GM21528 (cell line): ENCODE results near the gene SERINC4.
A peak's percentile ranks its signal among the peaks of the same experiment; 100 is the strongest.
"Not testable (repeated sequence)": the region's sequence is repeated elsewhere in the genome, so short reads cannot be mapped to it uniquely, and the experiment has no call there.

Source experiments
- ATAC-seq: cut with Tn5 transposase; IDR thresholded peaks from one replicate; pipeline ENCODE4 v1.9.1; 2021; ENCODE audit warnings: mild to moderate bottlenecking, moderate library complexity; ENCODE audit not compliant: unreplicated experiment, low FRiP score

SERINC4 gene

GRCh38 chr15:43799945-43800285, at the start of gene SERINC4:
SERINC4 (minus strand) TSS chr15:43800220; CDS start chr15:43799986, 234 bp downstream.
- no peak for ATAC-seq

GRCh38 chr15:43845421-43845820, 45.4 kb upstream of the SERINC4 start:
- no peak for ATAC-seq

- ATAC-seq = not testable (repeated sequence)
Measured at GRCh38 chr15:43832485-43832884, 32.5 kb upstream of the SERINC4 start.

- ATAC-seq = not testable (repeated sequence)
Measured at GRCh38 chr15:43831519-43832052, 31.6 kb upstream of the SERINC4 start.

- ATAC-seq = not testable (repeated sequence)
Measured at GRCh38 chr15:43830691-43831275, 30.8 kb upstream of the SERINC4 start.

GRCh38 chr15:43829951-43830540, 30.0 kb upstream of the SERINC4 start:
- not testable (repeated sequence) for ATAC-seq

GRCh38 chr15:43828061-43828657, 28.1 kb upstream of the SERINC4 start:
- no peak for ATAC-seq

GRCh38 chr15:43826508-43827341, 26.7 kb upstream of the SERINC4 start, which contains the start of gene WDR76:
WDR76 (plus strand) TSS chr15:43827002; CDS start chr15:43827033, 31 bp downstream.
- no peak for ATAC-seq

- no peak for ATAC-seq
Measured at GRCh38 chr15:43826029-43826507, 26.0 kb upstream of the SERINC4 start.

- ATAC-seq = not testable (repeated sequence)
Measured at GRCh38 chr15:43825305-43825704, 25.3 kb upstream of the SERINC4 start.

GRCh38 chr15:43824302-43825246, 24.6 kb upstream of the SERINC4 start, which contains the start of gene MFAP1:
MFAP1 (minus strand) TSS chr15:43824690; CDS start chr15:43824569, 121 bp downstream.
- ATAC-seq = peak; percentile 70

GRCh38 chr15:43821505-43821904, 21.5 kb upstream of the SERINC4 start:
- ATAC-seq = no peak

GRCh38 chr15:43815064-43815463, 15.0 kb upstream of the SERINC4 start:
- not testable (repeated sequence) for ATAC-seq

- ATAC-seq = peak; percentile 59
Measured at GRCh38 chr15:43808960-43809678, 9.1 kb upstream of the SERINC4 start.

- no peak for ATAC-seq
Measured at GRCh38 chr15:43808435-43808950, 8.5 kb upstream of the SERINC4 start.

- not testable (repeated sequence) for ATAC-seq
Measured at GRCh38 chr15:43802676-43803075, 2.7 kb upstream of the SERINC4 start.

- peak; percentile 87 for ATAC-seq
Measured at GRCh38 chr15:43800286-43801141, 494 bp upstream of the SERINC4 start, which contains the start of gene HYPK. HYPK (plus strand) TSS chr15:43800599; CDS start chr15:43800623, 24 bp downstream.
